SK-N-SH treated with all-trans-retinoic acid at 6 μM for 48 hours (cell line): Measurements from ENCODE around the gene ZFAND3.

Experiments
- ATAC-seq: fragments of 200-7000 bp; cut with Tn5 transposase; 3 replicates; pipeline ENCODE4 v1.9.1; 2020; ENCODE audit warnings: mild to moderate bottlenecking, moderate library complexity
- ARNTL ChIP-seq: fragments of 450-650 bp; formaldehyde crosslinking; IDR thresholded peaks from 2 replicates; pipeline ENCODE4 v1.5.0; 2020; ENCODE audit warnings: low read depth, mild to moderate bottlenecking, moderate library complexity, borderline replicate concordance
- BACH2 ChIP-seq: fragments of 250-450 bp; sonication (Bioruptor Pico); IDR thresholded peaks from 2 replicates; pipeline ENCODE4 v1.9.0; 2021; ENCODE audit warnings: mild to moderate bottlenecking, borderline replicate concordance
- CREB5 ChIP-seq: fragments of 250-450 bp; sonication (Bioruptor Pico); IDR thresholded peaks from 2 replicates; pipeline ENCODE4 v1.5.1; 2020; ENCODE audit warnings: low read depth, mild to moderate bottlenecking, moderate library complexity
- CSDC2 ChIP-seq: fragments of 250-450 bp; sonication (Bioruptor Pico); IDR thresholded peaks from 2 replicates; pipeline ENCODE4 v1.5.0; 2020; ENCODE audit warnings: mild to moderate bottlenecking, moderate library complexity
- CSRNP3 ChIP-seq: fragments of 250-450 bp; sonication (Bioruptor Pico); IDR thresholded peaks from 2 replicates; pipeline ENCODE4 v1.5.1; 2021; ENCODE audit warnings: mild to moderate bottlenecking, moderate library complexity
- ESRRG ChIP-seq: fragments of 250-450 bp; sonication (Bioruptor Pico); IDR thresholded peaks from 2 replicates; pipeline ENCODE4 v1.6.1; 2021; ENCODE audit warnings: mild to moderate bottlenecking
- GLIS3 ChIP-seq: fragments of 250-450 bp; sonication (Bioruptor Pico); IDR thresholded peaks from 2 replicates; pipeline ENCODE4 v1.5.0; 2020; ENCODE audit warnings: mild to moderate bottlenecking, moderate library complexity
- ISL1 ChIP-seq: fragments of 250-450 bp; sonication (Bioruptor Pico); IDR thresholded peaks from 2 replicates; pipeline ENCODE4 v2.1.2; 2022; ENCODE audit warnings: mild to moderate bottlenecking, moderate library complexity
- OSR1 ChIP-seq: fragments of 250-450 bp; sonication (Bioruptor Pico); IDR thresholded peaks from 2 replicates; pipeline ENCODE4 v1.8.0; 2022; ENCODE audit warnings: moderate library complexity, mild to moderate bottlenecking, inconsistent platforms
- PATZ1 ChIP-seq: fragments of 250-450 bp; sonication (Bioruptor Pico); IDR thresholded peaks from 2 replicates; pipeline ENCODE4 v1.8.0; 2020; ENCODE audit warnings: mild to moderate bottlenecking, moderate library complexity, borderline replicate concordance
- POU6F1 ChIP-seq: fragments of 250-450 bp; sonication (Bioruptor Pico); IDR thresholded peaks from 2 replicates; pipeline ENCODE4 v1.8.0; 2021; ENCODE audit warnings: low read depth, mild to moderate bottlenecking, moderate library complexity, borderline replicate concordance
- PPARA ChIP-seq: fragments of 250-450 bp; sonication (Bioruptor Pico); IDR thresholded peaks from 2 replicates; pipeline ENCODE4 v1.5.0; 2020; ENCODE audit warnings: mild to moderate bottlenecking, borderline replicate concordance
- RARB ChIP-seq: fragments of 250-450 bp; sonication (Bioruptor Pico); IDR thresholded peaks from 2 replicates; pipeline ENCODE4 v1.8.0; 2021; ENCODE audit warnings: mild to moderate bottlenecking, moderate library complexity
- SNAI2 ChIP-seq: fragments of 250-450 bp; sonication (Bioruptor Pico); IDR thresholded peaks from 2 replicates; pipeline ENCODE4 v1.5.0; 2020; ENCODE audit warnings: mild to moderate bottlenecking, moderate library complexity
- TCF4 ChIP-seq: fragments of 250-450 bp; sonication (Bioruptor Pico); IDR thresholded peaks from 2 replicates; pipeline ENCODE4 v1.8.0; 2021; ENCODE audit warnings: mild to moderate bottlenecking, moderate library complexity, borderline replicate concordance
- TOX ChIP-seq: fragments of 250-450 bp; sonication (Bioruptor Pico); IDR thresholded peaks from 2 replicates; pipeline ENCODE4 v1.8.0; 2021; ENCODE audit warnings: mild to moderate bottlenecking, moderate library complexity, borderline replicate concordance
- TSHZ2 ChIP-seq: fragments of 250-450 bp; sonication (Bioruptor Pico); IDR thresholded peaks from 2 replicates; pipeline ENCODE4 v1.5.0; 2020; ENCODE audit warnings: mild to moderate bottlenecking, moderate library complexity
- ZC3H10 ChIP-seq: fragments of 250-450 bp; sonication (Bioruptor Pico); IDR thresholded peaks from 2 replicates; pipeline ENCODE4 v1.5.1; 2021; ENCODE audit warnings: mild to moderate bottlenecking, moderate library complexity
- ZFP3 ChIP-seq: fragments of 250-450 bp; sonication (Bioruptor Pico); IDR thresholded peaks from 2 replicates; pipeline ENCODE4 v1.5.0; 2020; ENCODE audit warnings: mild to moderate bottlenecking, moderate library complexity
- ZFP30 ChIP-seq: fragments of 450-650 bp; formaldehyde crosslinking; IDR thresholded peaks from 2 replicates; pipeline ENCODE4 v1.5.0; 2022; ENCODE audit warnings: mild to moderate bottlenecking, moderate library complexity
- ZNF565 ChIP-seq: fragments of 450-650 bp; formaldehyde crosslinking; conservative IDR thresholded peaks from 2 replicates; pipeline ENCODE4 v1.5.0; 2020; ENCODE audit warnings: low read depth, mild to moderate bottlenecking, moderate library complexity
- ZNF70 ChIP-seq: fragments of 450-650 bp; formaldehyde crosslinking; IDR thresholded peaks from 2 replicates; pipeline ENCODE4 v1.5.0; 2020; ENCODE audit warnings: mild to moderate bottlenecking, moderate library complexity
- ZNF8 ChIP-seq: fragments of 450-650 bp; formaldehyde crosslinking; IDR thresholded peaks from 2 replicates; pipeline ENCODE4 v1.5.0; 2020; ENCODE audit warnings: mild to moderate bottlenecking, moderate library complexity

ZFAND3 gene

GRCh38 chr6:38185752-38186151 lies 366.2 kb downstream of the ZFAND3 start:
- no peak for ATAC-seq
- no peak for TF ChIP-seq ARNTL (CRISPR knock-in tag)
- TF ChIP-seq CSDC2 (CRISPR knock-in tag): no peak
- no peak for TF ChIP-seq GLIS3
- no peak for TF ChIP-seq OSR1 (CRISPR knock-in tag)
- no peak for TF ChIP-seq RARB (CRISPR knock-in tag)
- TF ChIP-seq PATZ1 (CRISPR knock-in tag): no peak
- no peak for TF ChIP-seq ESRRG (CRISPR knock-in tag)
- no peak for TF ChIP-seq ZNF70 (CRISPR knock-in tag)
- TF ChIP-seq TSHZ2 (CRISPR knock-in tag): no peak
- no peak for TF ChIP-seq TOX (CRISPR knock-in tag)
- TF ChIP-seq CREB5: no peak
- TF ChIP-seq ZC3H10: no peak
- TF ChIP-seq BACH2 (CRISPR knock-in tag): no peak

- TF ChIP-seq ESRRG (CRISPR knock-in tag) (no peak), CREB5 (no peak), GLIS3 (no peak), BACH2 (CRISPR knock-in tag) (no peak), ZFP30 (CRISPR knock-in tag) (no peak), CSRNP3 (CRISPR knock-in tag) (no peak), OSR1 (CRISPR knock-in tag) (no peak), PPARA (CRISPR knock-in tag) (no peak), TCF4 (no peak), TSHZ2 (CRISPR knock-in tag) (no peak), TOX (CRISPR knock-in tag) (no peak), ARNTL (CRISPR knock-in tag) (no peak), ZNF70 (CRISPR knock-in tag) (no peak), POU6F1 (CRISPR knock-in tag) (no peak), SNAI2 (no peak), ISL1 (CRISPR knock-in tag) (no peak), ZC3H10 (no peak), ZFP3 (CRISPR knock-in tag) (no peak), ZNF8 (no peak), ZNF565 (CRISPR knock-in tag) (no peak)
- ATAC-seq: no peak
Measured at GRCh38 chr6:38187325-38187724, 367.8 kb downstream of the ZFAND3 start.
